ENCODE measurements around the gene GALC.

Gene GALC

GRCh38 chr14:87908550-87908949, 84.4 kb downstream of the GALC start:
- TF ChIP-seq RAD21 (IDR thresholded peaks at IDR 0.05; ENCODE audit: low read depth) (no peak), NFIC (IDR thresholded peaks at IDR 0.05) (no peak), USF1 (IDR thresholded peaks at IDR 0.05) (no peak), TEAD4 (IDR thresholded peaks at IDR 0.05) (no peak), TCF12 (IDR thresholded peaks at IDR 0.05; ENCODE audit: low read depth) (no peak), ZBTB7A (IDR thresholded peaks at IDR 0.05; ENCODE audit: low read depth) (no peak)

DNA sequence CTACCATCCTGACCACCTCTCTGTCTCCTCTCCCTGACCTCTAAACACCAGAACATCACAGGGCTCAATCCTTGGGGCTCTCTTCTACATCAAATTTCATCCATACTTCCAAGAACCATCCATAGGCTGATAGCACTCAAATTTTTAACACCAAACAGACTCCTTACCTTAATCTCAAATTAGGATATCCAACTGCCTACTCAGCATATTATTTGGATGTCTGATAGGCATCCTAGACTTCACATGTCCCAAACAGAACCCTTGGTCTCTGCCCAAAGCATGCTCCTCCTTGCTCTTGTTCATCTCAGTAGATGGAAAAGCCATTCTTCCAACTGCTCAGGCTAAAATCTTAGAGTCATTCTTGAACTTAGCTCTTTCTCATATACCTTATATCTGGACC, 91.3 kb downstream of the GALC start:
- no peak for TF ChIP-seq ZBTB7A (IDR thresholded peaks at IDR 0.05; ENCODE audit: low read depth)
- TF ChIP-seq, protein P1, sequence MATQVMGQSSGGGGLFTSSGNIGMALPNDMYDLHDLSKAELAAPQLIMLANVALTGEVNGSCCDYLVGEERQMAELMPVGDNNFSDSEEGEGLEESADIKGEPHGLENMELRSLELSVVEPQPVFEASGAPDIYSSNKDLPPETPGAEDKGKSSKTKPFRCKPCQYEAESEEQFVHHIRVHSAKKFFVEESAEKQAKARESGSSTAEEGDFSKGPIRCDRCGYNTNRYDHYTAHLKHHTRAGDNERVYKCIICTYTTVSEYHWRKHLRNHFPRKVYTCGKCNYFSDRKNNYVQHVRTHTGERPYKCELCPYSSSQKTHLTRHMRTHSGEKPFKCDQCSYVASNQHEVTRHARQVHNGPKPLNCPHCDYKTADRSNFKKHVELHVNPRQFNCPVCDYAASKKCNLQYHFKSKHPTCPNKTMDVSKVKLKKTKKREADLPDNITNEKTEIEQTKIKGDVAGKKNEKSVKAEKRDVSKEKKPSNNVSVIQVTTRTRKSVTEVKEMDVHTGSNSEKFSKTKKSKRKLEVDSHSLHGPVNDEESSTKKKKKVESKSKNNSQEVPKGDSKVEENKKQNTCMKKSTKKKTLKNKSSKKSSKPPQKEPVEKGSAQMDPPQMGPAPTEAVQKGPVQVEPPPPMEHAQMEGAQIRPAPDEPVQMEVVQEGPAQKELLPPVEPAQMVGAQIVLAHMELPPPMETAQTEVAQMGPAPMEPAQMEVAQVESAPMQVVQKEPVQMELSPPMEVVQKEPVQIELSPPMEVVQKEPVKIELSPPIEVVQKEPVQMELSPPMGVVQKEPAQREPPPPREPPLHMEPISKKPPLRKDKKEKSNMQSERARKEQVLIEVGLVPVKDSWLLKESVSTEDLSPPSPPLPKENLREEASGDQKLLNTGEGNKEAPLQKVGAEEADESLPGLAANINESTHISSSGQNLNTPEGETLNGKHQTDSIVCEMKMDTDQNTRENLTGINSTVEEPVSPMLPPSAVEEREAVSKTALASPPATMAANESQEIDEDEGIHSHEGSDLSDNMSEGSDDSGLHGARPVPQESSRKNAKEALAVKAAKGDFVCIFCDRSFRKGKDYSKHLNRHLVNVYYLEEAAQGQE (IDR thresholded peaks at IDR 0.05; ENCODE audit: low read depth), result no peak
- no peak for TF ChIP-seq TCF12 (IDR thresholded peaks at IDR 0.05; ENCODE audit: low read depth)

DNA sequence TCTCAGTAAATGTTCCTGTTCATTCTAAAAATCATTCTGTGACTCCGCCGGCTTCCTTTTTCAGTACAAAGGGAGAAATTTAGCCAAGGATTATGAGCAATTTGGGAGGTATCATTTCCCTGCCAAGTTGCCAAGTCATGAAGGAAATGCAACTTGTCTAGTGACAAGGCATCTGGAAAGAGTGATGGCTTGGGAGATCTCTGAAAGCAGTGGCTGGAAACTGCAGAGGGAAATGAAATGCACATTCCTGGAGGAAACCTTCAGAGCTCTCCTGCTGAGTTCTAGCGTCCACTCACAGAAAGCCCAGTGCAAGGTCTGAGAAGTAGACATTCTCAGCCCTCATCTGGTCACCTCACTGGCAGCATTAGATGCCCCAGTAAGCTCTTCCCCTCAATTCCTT, 91.7 kb downstream of the GALC start:
- TF ChIP-seq CEBPB (IDR thresholded peaks at IDR 0.05) (no peak), ZBTB7A (IDR thresholded peaks at IDR 0.05; ENCODE audit: low read depth) (no peak), EP300 (IDR thresholded peaks at IDR 0.05; ENCODE audit: borderline replicate concordance) (no peak), TCF12 (IDR thresholded peaks at IDR 0.05; ENCODE audit: low read depth) (no peak), USF1 (IDR thresholded peaks at IDR 0.05) (no peak), NFIC (IDR thresholded peaks at IDR 0.05) (no peak), EGR1 (IDR thresholded peaks at IDR 0.05) (no peak), YY1 (IDR thresholded peaks at IDR 0.05; ENCODE audit: low read depth) (no peak), CREB1 (IDR thresholded peaks at IDR 0.05; ENCODE audit: low read depth) (no peak), RAD21 (IDR thresholded peaks at IDR 0.05; ENCODE audit: low read depth) (no peak), FOXM1 (IDR thresholded peaks at IDR 0.05; ENCODE audit: borderline replicate concordance, low read depth) (no peak), MAX (IDR thresholded peaks at IDR 0.05) (no peak), TAF1 (IDR thresholded peaks at IDR 0.05; ENCODE audit: low read depth) (no peak), TEAD4 (IDR thresholded peaks at IDR 0.05) (no peak)
- TF ChIP-seq, protein P1 (IDR thresholded peaks at IDR 0.05; ENCODE audit: low read depth), result no peak

GRCh38 chr14:87899228-87899627, 93.8 kb downstream of the GALC start:
- TF ChIP-seq CREB1 (IDR thresholded peaks at IDR 0.05; ENCODE audit: low read depth), result no peak
- no peak for TF ChIP-seq YY1 (IDR thresholded peaks at IDR 0.05; ENCODE audit: low read depth)
- TF ChIP-seq EP300 (IDR thresholded peaks at IDR 0.05; ENCODE audit: borderline replicate concordance), result no peak
- no peak for TF ChIP-seq CEBPB (IDR thresholded peaks at IDR 0.05)

GRCh38 chr14:87898301-87898700, 94.7 kb downstream of the GALC start:
- TF ChIP-seq CEBPB (IDR thresholded peaks at IDR 0.05) (no peak), EGR1 (IDR thresholded peaks at IDR 0.05) (no peak), USF1 (IDR thresholded peaks at IDR 0.05) (no peak), EP300 (IDR thresholded peaks at IDR 0.05; ENCODE audit: borderline replicate concordance) (no peak), TAF1 (IDR thresholded peaks at IDR 0.05; ENCODE audit: low read depth) (no peak), FOXM1 (IDR thresholded peaks at IDR 0.05; ENCODE audit: borderline replicate concordance, low read depth) (no peak), NFIC (IDR thresholded peaks at IDR 0.05) (no peak), CREB1 (IDR thresholded peaks at IDR 0.05; ENCODE audit: low read depth) (no peak), MAX (IDR thresholded peaks at IDR 0.05) (no peak), TCF12 (IDR thresholded peaks at IDR 0.05; ENCODE audit: low read depth) (no peak), RAD21 (IDR thresholded peaks at IDR 0.05; ENCODE audit: low read depth) (no peak), YY1 (IDR thresholded peaks at IDR 0.05; ENCODE audit: low read depth) (no peak), ZBTB7A (IDR thresholded peaks at IDR 0.05; ENCODE audit: low read depth) (no peak), TEAD4 (IDR thresholded peaks at IDR 0.05) (no peak)
- TF ChIP-seq, protein P1 (IDR thresholded peaks at IDR 0.05; ENCODE audit: low read depth), result no peak

Measured in Ishikawa (cell line).